HG03439 (cell line): ENCODE results near the gene GLB1L.
A peak's percentile ranks its signal among the peaks of the same experiment; 100 is the strongest.
"Not testable (repeated sequence)": the region's sequence is repeated elsewhere in the genome, so short reads cannot be mapped to it uniquely, and the experiment has no call there.

Experiments used
- ATAC-seq: cut with Tn5 transposase; IDR thresholded peaks from one replicate; pipeline ENCODE4 v1.9.1; 2021; ENCODE audit warnings: mild to moderate bottlenecking, moderate library complexity; ENCODE audit not compliant: unreplicated experiment

Gene GLB1L

GRCh38 chr2:219281588-219281987 lies 36.3 kb upstream of the GLB1L start:
- no peak for ATAC-seq

- no peak for ATAC-seq
Measured at GRCh38 chr2:219280651-219281050, 35.4 kb upstream of the GLB1L start.

DNA sequence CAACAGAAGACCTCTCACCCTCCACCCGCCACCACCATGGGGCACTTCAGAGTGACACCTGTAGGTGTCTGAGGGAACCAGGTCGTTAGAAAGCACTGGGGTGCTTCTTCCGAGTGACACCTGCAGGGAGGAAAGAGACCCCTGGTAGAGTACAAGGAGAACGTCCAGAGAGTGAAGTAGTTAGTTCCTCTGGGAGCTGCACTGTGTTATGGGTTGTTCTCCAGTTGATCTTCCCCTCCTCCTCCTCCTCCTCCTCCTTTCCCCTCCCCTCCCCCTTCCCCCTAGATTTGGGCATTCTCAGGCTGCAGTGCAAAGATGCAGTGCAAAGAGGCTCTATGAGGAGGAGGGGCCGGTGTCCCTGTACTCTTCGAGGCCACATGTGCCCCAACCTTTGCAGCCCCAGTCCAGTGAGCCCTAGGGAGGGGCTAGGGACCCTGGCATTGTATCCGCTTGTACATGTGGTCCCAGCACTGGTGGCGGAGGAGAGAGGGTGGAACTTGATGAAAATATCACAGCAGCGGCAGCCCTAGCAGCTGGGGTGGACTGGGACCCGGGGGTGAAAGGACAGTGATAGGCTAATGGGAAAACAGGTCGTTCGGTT lies 34.8 kb upstream of the GLB1L start:
- ATAC-seq = no peak

DNA sequence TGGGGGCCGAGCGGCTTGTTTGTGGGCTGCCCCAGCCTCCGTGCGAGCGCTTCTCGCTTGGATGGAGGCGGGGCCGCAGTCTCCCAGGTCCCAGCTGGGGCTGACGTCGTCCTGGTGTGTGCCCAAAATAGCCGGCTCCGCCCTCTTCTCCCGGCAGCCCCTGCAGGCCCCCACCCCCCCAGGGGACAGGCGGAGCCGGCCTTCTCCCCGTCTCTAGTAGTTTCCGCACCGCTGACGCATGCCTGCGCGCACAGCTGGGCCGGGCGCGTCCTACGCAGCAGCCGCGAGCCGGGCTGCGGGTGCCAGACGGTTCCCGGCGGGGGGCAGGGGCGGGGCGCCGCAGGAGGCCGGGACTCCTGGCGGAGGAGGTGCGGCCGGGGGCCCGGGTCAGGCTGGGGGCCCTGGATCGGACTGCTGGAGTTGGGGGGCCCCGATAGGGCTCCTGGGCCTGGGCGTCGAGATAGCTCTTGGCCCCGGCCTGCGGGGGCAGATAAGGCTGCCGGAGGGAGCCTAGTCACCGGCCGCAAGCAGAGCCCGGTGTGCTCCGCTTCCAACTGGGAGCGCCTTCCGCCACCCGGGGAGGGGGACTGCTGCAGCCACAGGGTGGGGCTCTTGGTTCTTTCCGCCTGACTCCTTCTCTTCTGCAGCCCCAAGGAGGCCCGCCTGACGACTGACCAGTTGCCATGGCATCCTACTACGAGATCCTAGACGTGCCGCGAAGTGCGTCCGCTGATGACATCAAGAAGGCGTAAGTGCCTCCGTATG lies 34.1 kb upstream of the GLB1L start, which contains the start of gene DNAJB2:
Gene DNAJB2, plus strand, starts transcription at position 216 of the 765 bp plus-strand sequence. Its CDS starts 468 bp downstream, at position 684.
- peak; percentile 83 for ATAC-seq

GRCh38 chr2:219278655-219279150 lies 33.5 kb upstream of the GLB1L start:
- ATAC-seq = peak; percentile 1

GRCh38 chr2:219277703-219278654 lies 32.7 kb upstream of the GLB1L start:
- ATAC-seq = peak; percentile 32

DNA sequence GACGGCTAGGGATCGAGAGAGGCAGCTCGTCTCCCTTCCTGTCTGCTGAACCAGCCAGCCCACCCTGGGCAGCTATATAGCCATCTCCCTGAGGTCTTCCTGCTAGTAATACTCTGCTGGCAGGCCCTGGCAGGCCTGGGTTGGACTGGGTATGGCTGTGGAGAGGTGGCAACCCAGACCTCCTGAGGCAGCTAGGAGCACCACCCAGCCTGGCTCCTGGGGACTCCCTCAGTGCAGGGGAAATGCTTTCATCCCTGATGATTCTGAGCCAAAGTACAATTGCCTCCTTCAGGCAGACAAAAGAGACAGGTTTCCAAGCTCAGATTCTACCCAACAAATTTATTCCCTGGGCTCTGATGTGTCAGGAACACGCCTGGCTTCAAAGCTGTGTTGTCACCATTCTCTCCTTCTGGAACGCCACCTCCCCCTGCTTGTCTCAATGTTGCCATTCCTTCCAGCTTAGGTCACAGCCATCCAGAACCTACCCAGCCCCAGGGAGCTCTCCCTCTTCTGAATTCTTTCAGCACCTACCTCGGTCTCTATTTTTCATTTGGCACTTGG lies 29.2 kb upstream of the GLB1L start:
- no peak for ATAC-seq

GRCh38 chr2:219273937-219274336 lies 28.7 kb upstream of the GLB1L start:
- ATAC-seq = no peak

DNA sequence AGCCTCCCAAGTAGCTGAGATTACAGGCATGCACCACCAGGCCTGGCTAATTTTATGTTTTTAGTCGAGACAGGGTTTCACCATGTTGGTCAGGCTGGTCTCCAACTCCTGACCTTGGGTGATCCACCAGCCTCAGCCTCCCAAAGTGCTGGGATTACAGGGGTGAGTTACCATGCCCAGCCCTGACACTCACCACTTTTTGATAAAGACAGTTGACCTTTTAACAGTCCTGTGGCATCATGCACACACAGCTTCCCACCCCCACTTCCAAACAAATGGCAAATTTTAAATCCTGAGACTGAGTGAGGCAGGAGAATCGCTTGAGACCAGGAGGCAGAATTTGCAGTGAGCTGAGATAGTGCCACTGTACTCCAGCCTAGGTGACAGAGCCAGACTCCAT lies 27.8 kb upstream of the GLB1L start:
- no peak for ATAC-seq

GRCh38 chr2:219272356-219272755 lies 27.1 kb upstream of the GLB1L start:
- ATAC-seq = no peak

DNA sequence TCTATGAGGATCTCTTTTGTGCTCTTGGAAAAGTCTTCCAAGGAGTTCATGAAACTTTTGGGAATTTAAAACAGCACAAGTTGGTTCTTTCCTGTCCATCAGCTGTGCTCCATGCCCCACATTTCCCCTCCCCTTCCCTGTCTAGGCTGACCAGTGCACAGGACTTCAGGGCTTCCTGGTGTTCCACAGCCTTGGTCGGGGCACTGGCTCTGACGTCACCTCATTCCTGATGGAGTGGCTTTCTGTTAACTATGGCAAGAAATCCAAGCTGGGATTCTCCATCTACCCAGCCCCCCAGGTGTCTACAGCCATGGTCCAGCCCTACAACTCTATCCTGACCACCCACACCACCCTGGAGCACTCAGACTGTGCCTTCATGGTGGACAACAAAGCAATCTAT lies 25.8 kb upstream of the GLB1L start:
- no peak for ATAC-seq

DNA sequence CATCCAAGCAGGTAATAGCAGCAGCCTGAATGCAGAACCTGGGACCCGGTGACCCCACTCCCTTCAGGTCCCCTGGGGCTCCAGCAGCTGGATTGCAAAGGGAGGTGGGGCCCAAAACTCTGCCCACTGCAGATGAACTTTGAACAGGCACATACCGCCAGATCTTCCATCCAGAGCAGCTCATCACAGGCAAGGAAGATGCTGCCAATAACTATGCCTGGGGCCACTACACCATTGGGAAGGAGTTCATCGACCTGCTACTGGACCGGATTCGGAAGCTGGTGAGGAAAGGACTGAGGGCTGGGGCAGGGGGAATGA lies 24.8 kb upstream of the GLB1L start:
- ATAC-seq = no peak

- no peak for ATAC-seq
Measured at GRCh38 chr2:219269362-219270054, 24.3 kb upstream of the GLB1L start.

DNA sequence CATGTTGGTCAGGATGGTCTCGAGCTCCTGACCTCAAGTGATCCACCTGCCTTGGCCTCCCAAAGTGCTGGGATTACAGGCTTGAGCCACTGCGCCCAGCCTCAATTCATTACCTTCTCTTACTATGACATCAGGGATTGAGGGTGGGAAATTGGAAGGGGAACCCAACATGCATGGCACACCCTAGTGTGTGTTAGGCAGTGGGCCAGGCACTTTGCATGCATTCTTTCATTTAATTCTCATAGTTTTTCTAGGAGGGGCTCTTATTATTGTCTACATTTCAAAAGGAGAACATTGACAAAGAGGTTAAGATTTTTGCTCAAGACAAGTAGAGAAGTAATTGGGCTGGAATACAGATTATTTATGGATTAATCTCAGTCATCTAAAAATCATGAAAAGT lies 23.1 kb upstream of the GLB1L start:
- no peak for ATAC-seq

DNA sequence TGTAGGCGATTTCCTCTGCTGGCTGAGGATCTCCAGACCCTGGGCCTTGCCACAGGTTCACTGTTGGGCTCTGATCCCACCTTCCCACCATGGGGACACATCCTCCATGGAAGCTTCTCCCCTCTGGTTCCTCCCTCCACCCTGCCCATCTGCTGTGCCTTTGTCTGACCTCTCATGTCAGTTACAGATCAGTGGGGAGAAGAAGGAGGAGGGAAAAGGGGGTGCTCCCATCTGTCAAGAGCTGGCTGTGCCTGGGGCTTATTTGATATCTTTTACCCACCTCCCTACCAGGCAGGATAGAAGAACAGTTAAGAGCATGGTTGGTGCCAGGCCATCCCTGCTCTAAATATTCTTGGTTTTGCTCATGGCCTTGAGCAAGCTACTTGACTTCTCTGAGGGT lies 21.6 kb upstream of the GLB1L start:
- ATAC-seq = no peak

DNA sequence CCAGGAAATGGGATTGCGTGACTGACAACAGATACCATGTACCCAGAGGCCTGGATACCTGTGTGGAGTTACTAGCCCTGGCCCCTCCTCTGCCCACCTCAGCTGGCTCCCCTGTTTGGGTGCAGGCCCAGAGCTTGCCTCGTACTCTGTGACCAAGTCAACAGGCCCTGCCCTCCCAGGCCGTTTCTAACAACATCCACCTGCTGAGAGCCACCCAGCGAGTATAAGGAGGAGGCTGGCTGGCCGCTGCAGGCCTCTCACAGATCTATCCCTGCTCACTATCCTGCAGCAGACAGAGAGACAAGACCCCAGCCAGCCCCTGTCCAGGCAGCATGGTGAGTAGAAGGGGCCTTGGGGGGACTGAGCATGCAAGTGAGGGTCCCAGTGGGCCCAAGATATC lies 21.0 kb upstream of the GLB1L start:
- no peak for ATAC-seq

DNA sequence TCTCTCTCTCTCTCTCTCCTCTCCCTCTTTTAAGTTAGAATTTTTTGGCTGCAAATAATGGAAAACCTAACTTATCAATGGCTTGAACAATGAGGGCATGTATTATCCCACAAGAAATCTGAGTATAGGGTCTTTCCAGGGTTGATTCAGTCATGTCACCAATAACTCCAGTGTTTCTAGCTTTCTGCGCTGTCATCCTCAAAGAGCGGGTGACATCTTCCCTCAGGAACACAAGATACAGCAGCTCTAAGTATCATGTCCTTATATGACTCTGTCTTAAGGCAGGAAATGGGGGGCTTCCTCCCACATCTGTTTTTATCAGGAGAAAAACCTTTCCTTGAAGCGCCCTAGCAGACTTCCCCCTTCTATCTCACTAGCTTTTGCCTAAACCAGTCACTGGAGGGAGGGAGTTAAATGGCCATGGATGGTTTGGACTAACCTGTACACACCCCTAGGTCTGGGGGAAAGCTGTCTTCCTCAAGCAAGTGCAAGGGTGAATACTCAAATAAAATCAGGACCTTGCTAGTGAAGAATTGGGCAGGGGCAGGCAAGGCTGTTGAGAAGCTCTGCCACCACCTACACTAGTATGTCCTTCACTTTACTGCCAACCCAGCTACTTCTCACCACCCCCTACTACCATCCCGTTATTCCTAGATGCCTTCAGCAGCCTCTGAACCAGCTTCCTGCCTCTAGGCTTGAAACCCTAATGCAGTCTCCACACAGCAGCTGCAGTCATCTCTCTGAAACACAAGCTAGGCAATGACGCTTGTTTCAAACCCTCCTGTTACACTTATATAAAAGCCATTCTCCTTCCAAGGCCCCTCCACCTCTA lies 16.0 kb upstream of the GLB1L start:
- ATAC-seq = no peak

- not testable (repeated sequence) for ATAC-seq
Measured at GRCh38 chr2:219258942-219259341, 13.7 kb upstream of the GLB1L start.

- peak; percentile 25 for ATAC-seq
Measured at GRCh38 chr2:219254590-219255201, 9.5 kb upstream of the GLB1L start.
